ENCODE data around the gene WARS2.

Gene WARS2

GRCh38 chr1:119002028-119002686, 138.3 kb downstream of the WARS2 start:
- Histone ChIP-seq H3K27me3 (ENCODE audit: control insufficient read depth in 1 of 2, insufficient read depth in 2 of 2, low read length in 2 of 2) (peaks cover 89 to 93% of the 10 kb centered on the region in 2 donors), H3K36me3 (ENCODE audit: control insufficient read depth in 2 of 2, insufficient read depth in 2 of 2, low read length in 2 of 2) (no peaks in the 10 kb centered on the region), H3K27ac (ENCODE audit: low read length) (no peak overlapping the region), H3K9ac (ENCODE audit: low read length in 2 of 2) (no peak overlapping the region), H3K9me3 (ENCODE audit: control insufficient read depth in 2 of 2, low read length in 2 of 2) (no peaks in the 10 kb centered on the region), H3K4me3 (ENCODE audit: low read length in 2 of 2) (no peak overlapping the region), H3K4me1 (ENCODE audit: control insufficient read depth, insufficient read depth, low read length) (peaks cover 11% of the 10 kb centered on the region)

GRCh38 chr1:119001181-119002027, 139.0 kb downstream of the WARS2 start:
- H3K27ac ChIP-seq (ENCODE audit: low read length), result no peak overlapping the region
- no peak overlapping the region for H3K9ac ChIP-seq (ENCODE audit: low read length in 2 of 2)
- no peaks in the 10 kb centered on the region for H3K9me3 ChIP-seq (ENCODE audit: control insufficient read depth in 2 of 2, low read length in 2 of 2)
- H3K36me3 ChIP-seq (ENCODE audit: control insufficient read depth in 2 of 2, insufficient read depth in 2 of 2, low read length in 2 of 2), result no peaks in the 10 kb centered on the region
- H3K4me3 ChIP-seq (ENCODE audit: low read length in 2 of 2), result peak overlapping the region in 1 of 2 donors; percentile 8
- peaks cover 11% of the 10 kb centered on the region for H3K4me1 ChIP-seq (ENCODE audit: control insufficient read depth, insufficient read depth, low read length)
- peaks cover 89 to 93% of the 10 kb centered on the region in 2 donors for H3K27me3 ChIP-seq (ENCODE audit: control insufficient read depth in 1 of 2, insufficient read depth in 2 of 2, low read length in 2 of 2)

- no peaks in the 10 kb centered on the region for H3K36me3 ChIP-seq (ENCODE audit: control insufficient read depth in 2 of 2, insufficient read depth in 2 of 2, low read length in 2 of 2)
- H3K9me3 ChIP-seq (ENCODE audit: control insufficient read depth in 2 of 2, low read length in 2 of 2), result no peaks in the 10 kb centered on the region
- no peak overlapping the region for H3K27ac ChIP-seq (ENCODE audit: low read length)
- H3K27me3 ChIP-seq (ENCODE audit: control insufficient read depth in 1 of 2, insufficient read depth in 2 of 2, low read length in 2 of 2), result peaks cover 88 to 92% of the 10 kb centered on the region in 2 donors
- H3K9ac ChIP-seq (ENCODE audit: low read length in 2 of 2), result no peak overlapping the region
- H3K4me3 ChIP-seq (ENCODE audit: low read length in 2 of 2), result peak overlapping the region in 1 of 2 donors; percentile 35
- H3K4me1 ChIP-seq (ENCODE audit: control insufficient read depth, insufficient read depth, low read length), result peaks cover 11% of the 10 kb centered on the region
These were observed 139.9 kb downstream of the WARS2 start for GRCh38 chr1:119000371-119001180.

GRCh38 chr1:118999348-119000071, 140.9 kb downstream of the WARS2 start:
- peaks cover 8% of the 10 kb centered on the region for H3K4me1 ChIP-seq (ENCODE audit: control insufficient read depth, insufficient read depth, low read length)
- H3K27ac ChIP-seq (ENCODE audit: low read length), result no peak overlapping the region
- H3K4me3 ChIP-seq (ENCODE audit: low read length in 2 of 2), result no peak overlapping the region
- H3K36me3 ChIP-seq (ENCODE audit: control insufficient read depth in 2 of 2, insufficient read depth in 2 of 2, low read length in 2 of 2), result no peaks in the 10 kb centered on the region
- peaks cover 0 to 2% of the 10 kb centered on the region in 2 donors for H3K9me3 ChIP-seq (ENCODE audit: control insufficient read depth in 2 of 2, low read length in 2 of 2)
- H3K9ac ChIP-seq (ENCODE audit: low read length in 2 of 2), result no peak overlapping the region
- peaks cover 89 to 92% of the 10 kb centered on the region in 2 donors for H3K27me3 ChIP-seq (ENCODE audit: control insufficient read depth in 1 of 2, insufficient read depth in 2 of 2, low read length in 2 of 2)

- no peak overlapping the region for H3K27ac ChIP-seq (ENCODE audit: low read length)
- peaks cover 86 to 92% of the 10 kb centered on the region in 2 donors for H3K27me3 ChIP-seq (ENCODE audit: control insufficient read depth in 1 of 2, insufficient read depth in 2 of 2, low read length in 2 of 2)
- H3K36me3 ChIP-seq (ENCODE audit: control insufficient read depth in 2 of 2, insufficient read depth in 2 of 2, low read length in 2 of 2), result no peaks in the 10 kb centered on the region
These were observed 142.3 kb downstream of the WARS2 start for GRCh38 chr1:118998171-118998570.

GRCh38 chr1:118997225-118997624, 143.2 kb downstream of the WARS2 start:
- no peak overlapping the region for H3K4me3 ChIP-seq (ENCODE audit: low read length in 2 of 2)
- no peaks in the 10 kb centered on the region for H3K36me3 ChIP-seq (ENCODE audit: control insufficient read depth in 2 of 2, insufficient read depth in 2 of 2, low read length in 2 of 2)
- peaks cover 8% of the 10 kb centered on the region for H3K4me1 ChIP-seq (ENCODE audit: control insufficient read depth, insufficient read depth, low read length)
- H3K27ac ChIP-seq (ENCODE audit: low read length), result no peak overlapping the region
- H3K9ac ChIP-seq (ENCODE audit: low read length in 2 of 2), result no peak overlapping the region
- peaks cover 0 to 2% of the 10 kb centered on the region in 2 donors for H3K9me3 ChIP-seq (ENCODE audit: control insufficient read depth in 2 of 2, low read length in 2 of 2)
- peaks cover 88 to 93% of the 10 kb centered on the region in 2 donors for H3K27me3 ChIP-seq (ENCODE audit: control insufficient read depth in 1 of 2, insufficient read depth in 2 of 2, low read length in 2 of 2)

More at GRCh38 chr1:118998171-118998570, 142.3 kb downstream of the WARS2 start:
- no peak overlapping the region for H3K4me3 ChIP-seq (ENCODE audit: low read length in 2 of 2)
- H3K9ac ChIP-seq (ENCODE audit: low read length in 2 of 2), result no peak overlapping the region
- H3K4me1 ChIP-seq (ENCODE audit: control insufficient read depth, insufficient read depth, low read length), result peaks cover 8% of the 10 kb centered on the region
- peaks cover 0 to 2% of the 10 kb centered on the region in 2 donors for H3K9me3 ChIP-seq (ENCODE audit: control insufficient read depth in 2 of 2, low read length in 2 of 2)

GRCh38 chr1:118995312-118996016, 145.0 kb downstream of the WARS2 start:
- Histone ChIP-seq H3K4me3 (ENCODE audit: low read length in 2 of 2) (no peak overlapping the region), H3K27me3 (ENCODE audit: control insufficient read depth in 1 of 2, insufficient read depth in 2 of 2, low read length in 2 of 2) (peaks cover 89 to 94% of the 10 kb centered on the region in 2 donors), H3K4me1 (ENCODE audit: control insufficient read depth, insufficient read depth, low read length) (peaks cover 5% of the 10 kb centered on the region), H3K36me3 (ENCODE audit: control insufficient read depth in 2 of 2, insufficient read depth in 2 of 2, low read length in 2 of 2) (no peaks in the 10 kb centered on the region), H3K9ac (ENCODE audit: low read length in 2 of 2) (no peak overlapping the region), H3K27ac (ENCODE audit: low read length) (no peak overlapping the region), H3K9me3 (ENCODE audit: control insufficient read depth in 2 of 2, low read length in 2 of 2) (peaks cover 0 to 7% of the 10 kb centered on the region in 2 donors)

- H3K4me3 ChIP-seq (ENCODE audit: low read length in 2 of 2), result no peak overlapping the region
- H3K27me3 ChIP-seq (ENCODE audit: control insufficient read depth in 1 of 2, insufficient read depth in 2 of 2, low read length in 2 of 2), result peaks cover 92 to 94% of the 10 kb centered on the region in 2 donors
These were observed 146.8 kb downstream of the WARS2 start for GRCh38 chr1:118993700-118994026.

GRCh38 chr1:118992868-118993699, 147.4 kb downstream of the WARS2 start:
- no peak overlapping the region for H3K27ac ChIP-seq (ENCODE audit: low read length)
- H3K9me3 ChIP-seq (ENCODE audit: control insufficient read depth in 2 of 2, low read length in 2 of 2), result peaks cover 0 to 7% of the 10 kb centered on the region in 2 donors
- no peaks in the 10 kb centered on the region for H3K36me3 ChIP-seq (ENCODE audit: control insufficient read depth in 2 of 2, insufficient read depth in 2 of 2, low read length in 2 of 2)
- H3K9ac ChIP-seq (ENCODE audit: low read length in 2 of 2), result no peak overlapping the region
- no peak overlapping the region for H3K4me3 ChIP-seq (ENCODE audit: low read length in 2 of 2)
- H3K4me1 ChIP-seq (ENCODE audit: control insufficient read depth, insufficient read depth, low read length), result peaks cover 4% of the 10 kb centered on the region
- peaks cover 92 to 94% of the 10 kb centered on the region in 2 donors for H3K27me3 ChIP-seq (ENCODE audit: control insufficient read depth in 1 of 2, insufficient read depth in 2 of 2, low read length in 2 of 2)

More at GRCh38 chr1:118993700-118994026, 146.8 kb downstream of the WARS2 start:
- H3K4me1 ChIP-seq (ENCODE audit: control insufficient read depth, insufficient read depth, low read length), result no peaks in the 10 kb centered on the region
- peaks cover 0 to 7% of the 10 kb centered on the region in 2 donors for H3K9me3 ChIP-seq (ENCODE audit: control insufficient read depth in 2 of 2, low read length in 2 of 2)
- no peak overlapping the region for H3K27ac ChIP-seq (ENCODE audit: low read length)
- no peaks in the 10 kb centered on the region for H3K36me3 ChIP-seq (ENCODE audit: control insufficient read depth in 2 of 2, insufficient read depth in 2 of 2, low read length in 2 of 2)
- H3K9ac ChIP-seq (ENCODE audit: low read length in 2 of 2), result no peak overlapping the region
